NCI-H128 (cell line): ENCODE measurements around the gene LRRC30.
"Not testable (repeated sequence)": the region's sequence is repeated elsewhere in the genome, so short reads cannot be mapped to it uniquely, and the experiment has no call there.

Experiments used
- DNase-seq: peaks from one replicate; lab custom pipeline; 2025; ENCODE audit not compliant: unreplicated experiment; lab: John Stamatoyannopoulos, UW

Gene LRRC30

GRCh38 chr18:7230626-7231349 lies at the start of gene LRRC30:
LRRC30 (plus strand) TSS chr18:7231089; CDS start chr18:7231139, 50 bp downstream.
- DNase-seq = no peak

DNA sequence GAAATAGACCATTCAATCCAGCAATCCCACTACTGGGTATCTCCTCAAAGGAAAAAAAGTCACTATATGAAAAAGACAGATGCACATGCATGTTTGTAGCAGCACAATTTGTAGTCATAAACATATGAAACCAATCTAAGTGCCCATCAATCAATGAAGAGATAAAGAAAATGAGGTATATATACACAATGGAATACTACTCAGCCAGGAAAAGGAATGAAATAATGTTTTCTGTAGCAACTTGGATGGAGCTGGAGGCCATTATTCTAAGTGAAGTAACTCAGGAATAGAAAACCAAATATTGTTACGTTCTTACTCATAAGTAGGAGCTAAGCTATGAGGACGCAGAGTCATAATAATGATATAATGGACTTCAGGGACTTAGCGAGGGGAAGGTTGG lies 45.2 kb upstream of the LRRC30 start:
- no peak for DNase-seq

GRCh38 chr18:7190547-7191156 lies 40.2 kb upstream of the LRRC30 start:
- no peak for DNase-seq

GRCh38 chr18:7191736-7192135 lies 39.2 kb upstream of the LRRC30 start:
- DNase-seq = no peak

GRCh38 chr18:7195266-7195665 lies 35.6 kb upstream of the LRRC30 start:
- no peak for DNase-seq

- no peak for DNase-seq
These were observed 34.5 kb upstream of the LRRC30 start for GRCh38 chr18:7196421-7196820.

- DNase-seq = no peak
These were observed 33.0 kb upstream of the LRRC30 start for GRCh38 chr18:7197854-7198253.

GRCh38 chr18:7198326-7198725 lies 32.6 kb upstream of the LRRC30 start:
- DNase-seq = no peak

DNA sequence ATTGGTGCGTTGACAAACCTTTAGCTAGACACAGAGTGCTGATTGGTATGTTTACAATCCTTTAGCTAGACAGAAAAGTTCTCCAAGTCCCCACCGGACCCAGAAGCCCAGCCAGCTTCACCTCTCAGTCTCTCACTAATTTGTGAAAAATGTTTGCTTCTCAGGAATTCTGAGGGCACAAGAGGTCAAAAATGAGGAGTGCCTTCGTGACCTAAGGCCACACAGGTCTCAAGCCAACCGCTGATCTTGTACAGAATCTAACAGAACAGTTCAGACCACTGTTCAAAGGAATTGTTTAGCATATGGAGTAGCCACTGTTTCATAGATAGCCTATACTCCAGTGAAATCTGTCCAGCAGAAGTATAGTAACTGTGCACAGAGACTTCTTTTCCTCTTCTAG lies 29.8 kb upstream of the LRRC30 start:
- no peak for DNase-seq

DNA sequence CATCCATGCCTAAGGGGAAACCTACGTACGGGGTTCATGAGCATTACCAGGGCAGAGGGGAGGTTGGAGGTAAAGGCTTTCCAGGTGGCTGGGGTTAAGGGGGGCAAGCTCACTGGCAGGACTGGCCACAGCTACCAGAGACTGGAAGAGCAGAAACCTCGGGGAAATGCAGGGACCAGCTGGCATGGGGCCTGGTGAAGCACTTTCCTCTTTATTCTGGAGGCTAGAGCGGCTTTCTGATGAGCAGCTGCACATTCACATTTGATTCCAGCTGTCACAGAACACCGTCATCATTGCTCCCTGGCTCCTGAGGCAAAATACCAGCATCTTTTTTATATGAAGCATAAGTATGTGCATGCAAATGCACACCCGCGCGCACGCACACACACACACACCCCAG lies 28.7 kb upstream of the LRRC30 start:
- DNase-seq = no peak

GRCh38 chr18:7203601-7204000 lies 27.3 kb upstream of the LRRC30 start:
- DNase-seq = not testable (repeated sequence)

- no peak for DNase-seq
These were observed 25.5 kb upstream of the LRRC30 start for GRCh38 chr18:7205346-7205745.

- DNase-seq = no peak
These were observed 24.7 kb upstream of the LRRC30 start for GRCh38 chr18:7206217-7206616.

DNA sequence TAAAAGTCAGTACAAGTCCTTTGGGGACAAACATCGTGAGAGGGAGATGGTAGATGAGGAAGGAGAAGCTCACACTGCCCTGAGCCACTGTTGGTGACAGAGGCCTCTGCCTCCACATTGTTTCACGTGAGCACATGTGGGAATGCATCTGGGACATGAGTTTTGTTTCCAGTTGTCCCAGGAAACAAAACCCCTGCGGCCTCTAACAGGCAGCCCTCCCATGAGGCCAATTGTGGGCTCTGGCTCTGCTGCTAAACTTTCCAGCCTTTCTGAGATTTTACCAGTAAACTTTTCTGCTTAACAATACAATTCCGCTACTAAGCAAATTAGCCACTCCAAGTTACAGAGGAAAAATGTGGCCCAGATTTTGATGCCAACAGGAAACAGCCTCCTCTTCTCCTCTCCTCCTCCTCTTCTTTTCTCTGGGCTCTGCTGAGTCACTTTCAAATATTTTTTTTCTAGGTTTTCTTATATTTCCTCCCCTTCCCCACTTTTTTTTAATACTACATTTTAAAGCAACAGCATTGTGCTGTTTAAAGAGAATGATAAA lies 23.4 kb upstream of the LRRC30 start:
- DNase-seq = no peak

DNA sequence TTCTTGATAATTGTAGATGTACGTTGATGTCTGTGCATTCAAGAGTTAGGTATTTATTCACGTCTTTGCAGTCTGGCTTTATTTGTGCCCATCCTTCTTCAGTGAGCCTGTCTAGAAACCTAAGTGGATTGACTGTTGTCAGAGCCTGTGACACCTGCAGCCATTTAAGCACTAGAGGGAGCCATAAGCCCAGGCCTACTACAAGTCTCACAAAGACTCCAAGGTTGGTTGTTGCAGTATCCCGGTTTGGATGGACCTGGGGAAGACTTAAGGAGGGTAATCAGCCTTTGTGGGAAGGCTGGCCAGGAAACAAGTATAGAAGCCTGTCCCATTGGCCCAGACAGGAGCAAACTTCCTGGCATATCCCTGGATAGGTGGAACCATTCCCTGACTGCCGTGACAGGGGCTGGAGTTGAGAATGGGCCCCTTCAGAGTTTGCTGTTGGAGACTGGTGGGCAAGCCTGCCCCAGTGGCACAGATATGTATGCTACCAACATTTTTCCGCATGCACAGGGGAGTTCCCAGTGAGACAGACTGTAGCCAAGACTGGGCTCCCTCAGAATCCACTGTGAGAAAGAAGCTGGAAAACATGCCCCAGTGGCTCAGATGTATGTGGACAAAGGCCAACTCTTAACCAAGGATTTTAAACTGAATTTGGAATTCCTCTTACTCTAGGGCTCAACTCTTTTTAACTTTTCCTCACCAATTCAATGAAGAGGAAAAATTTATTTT lies 9.3 kb upstream of the LRRC30 start:
- DNase-seq = peak; percentile 39

- DNase-seq = no peak
These were observed 6.7 kb upstream of the LRRC30 start for GRCh38 chr18:7224198-7224597.

GRCh38 chr18:7232218-7232617 lies 1.3 kb downstream of the LRRC30 start:
- no peak for DNase-seq

DNA sequence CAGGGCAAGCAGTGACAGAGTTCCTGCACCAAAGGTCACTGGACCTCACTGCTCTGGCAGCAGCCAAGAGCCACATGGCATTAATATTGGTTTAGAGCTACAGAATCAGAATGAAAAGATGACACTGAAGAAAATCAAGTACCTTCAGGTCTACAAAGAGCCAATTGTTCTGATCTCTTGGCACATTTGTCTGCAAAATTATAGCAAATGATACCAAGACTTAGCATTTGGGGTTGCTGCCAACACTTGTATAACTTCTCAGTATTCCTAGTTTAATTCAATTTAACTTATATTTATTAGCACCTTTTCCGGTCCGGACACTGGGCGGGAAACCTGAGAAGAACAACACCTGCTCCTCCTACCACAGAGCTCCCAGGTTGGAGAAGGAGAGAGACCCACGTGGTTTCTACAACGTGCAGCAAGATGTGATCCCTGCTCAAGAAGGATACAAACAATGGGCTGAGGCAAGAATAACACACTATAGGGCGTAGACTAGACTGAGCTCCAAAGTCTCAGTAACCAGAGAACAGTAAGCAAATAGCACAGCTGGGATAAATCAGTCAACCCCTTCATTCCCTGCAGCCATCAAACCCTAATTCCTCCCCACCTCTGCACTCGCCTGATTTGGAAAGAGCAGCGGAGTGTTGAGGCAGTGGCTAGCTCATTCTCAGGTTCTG lies 2.4 kb downstream of the LRRC30 start:
- DNase-seq = no peak

- no peak for DNase-seq
These were observed 3.2 kb downstream of the LRRC30 start for GRCh38 chr18:7234091-7234490.

- no peak for DNase-seq
These were observed 4.1 kb downstream of the LRRC30 start for GRCh38 chr18:7234956-7235355.

- DNase-seq = no peak
These were observed 5.2 kb downstream of the LRRC30 start for GRCh38 chr18:7236072-7236471.
